PC-9 (cell line): ENCODE measurements around the gene CHP2. TPM values are rescaled to one million over a fixed set of nuclear protein-coding genes. Genes with fewer than 3 reads are reported as not detected.

Experiments
- BruUV-seq: library from RNA; stranded (reverse); fragments of 400-500 nt; replicated peaks from 2 replicates; lab custom pipeline; 2021; lab: Mats Ljungman, UMichigan
- CTCF ChIA-PET: fragments of 300-600 bp; sonication (Branson Sonifier 250); formaldehyde crosslinking; loops from one replicate; lab custom pipeline; 2022; ENCODE audit warnings: antibody characterized with exemption; lab: Charles Lee
- POLR2A ChIA-PET: fragments of 300-600 bp; sonication (Branson Sonifier 250); formaldehyde crosslinking; loops from one replicate; lab custom pipeline; 2022; ENCODE audit warnings: antibody characterized with exemption; ENCODE audit not compliant: unreplicated experiment; lab: Charles Lee
- DNase-seq, 2 experiments: peaks; one replicate each; pipeline versions ENCODE4 v3.0.0 to v3.0.0-alpha.2; 2015 to 2022; ENCODE audit warnings: mixed read lengths in 1 of 2
- H2AFZ ChIP-seq: fragments of 200-600 bp; sonication (generic); 2 replicates; pipeline ENCODE4 v1.8.1; 2017; ENCODE audit warnings: antibody characterized with exemption
- H3F3A ChIP-seq: fragments of 200-600 bp; sonication (generic); 2 replicates; pipeline ENCODE4 v1.8.1; 2017; ENCODE audit warnings: antibody characterized with exemption, mild to moderate bottlenecking, low read depth; ENCODE audit not compliant: insufficient read depth
- H3K27ac ChIP-seq: fragments of 200-600 bp; sonication (generic); 2 replicates; pipeline ENCODE4 v1.6.1; 2016; ENCODE audit warnings: mixed run types
- H3K27me3 ChIP-seq: fragments of 200-600 bp; sonication (generic); 2 replicates; pipeline ENCODE4 v1.6.1; 2016; ENCODE audit warnings: low read depth, mixed run types; ENCODE audit not compliant: insufficient read depth
- H3K36me3 ChIP-seq: fragments of 200-600 bp; sonication (generic); 2 replicates; pipeline ENCODE4 v1.6.1; 2016; ENCODE audit warnings: low read depth, mixed run types
- H3K4me1 ChIP-seq: fragments of 200-600 bp; sonication (generic); replicated peaks from 2 replicates; pipeline ENCODE4 v1.6.1; 2016; ENCODE audit warnings: mixed run types; ENCODE audit not compliant: insufficient read depth
- H3K4me2 ChIP-seq: fragments of 200-600 bp; sonication (generic); 2 replicates; pipeline ENCODE4 v1.6.1; 2017; ENCODE audit warnings: mixed run types
- H3K4me3 ChIP-seq: fragments of 200-600 bp; sonication (generic); 2 replicates; pipeline ENCODE4 v1.6.1; 2016; ENCODE audit warnings: mixed run types
- H3K79me2 ChIP-seq: fragments of 200-600 bp; sonication (generic); 2 replicates; pipeline ENCODE4 v1.6.1; 2017; ENCODE audit warnings: low read depth, mixed run types
- H3K9me2 ChIP-seq: fragments of 200-600 bp; sonication (generic); 2 replicates; pipeline ENCODE4 v1.8.1; 2017; ENCODE audit warnings: mild to moderate bottlenecking; ENCODE audit not compliant: insufficient read depth
- H3K9me3 ChIP-seq: fragments of 200-600 bp; sonication (generic); 2 replicates; pipeline ENCODE4 v1.8.1; 2016; ENCODE audit warnings: low read depth; ENCODE audit not compliant: insufficient read depth
- H4K20me1 ChIP-seq: fragments of 200-600 bp; sonication (generic); 2 replicates; pipeline ENCODE4 v1.8.1; 2017; ENCODE audit not compliant: insufficient read depth
- CTCF ChIP-seq: fragments of 200-600 bp; sonication (generic); conservative IDR thresholded peaks from 2 replicates; pipeline ENCODE4 v1.6.1; 2017; ENCODE audit warnings: mixed run types, antibody characterized with exemption, mild to moderate bottlenecking, moderate library complexity
- EZH2 ChIP-seq: fragments of 200-600 bp; sonication (generic); IDR thresholded peaks from 2 replicates; pipeline ENCODE4 v1.8.0; 2017; ENCODE audit warnings: antibody characterized with exemption, low read depth
- intact Hi-C: fragments of 100-400 bp; cut with micrococcal nuclease; formaldehyde crosslinking; loops from one replicate; pipeline ENCODE4 v1.10.0; 2022; ENCODE audit not compliant: unreplicated experiment
- total RNA-seq: library from RNA; stranded (reverse); gene quantifications from 2 replicates; pipeline ENCODE4 v1.2.3, GENCODE V29; 2021

CHP2 gene
- total RNA-seq, 1 experiment from 2014 or later: not detected

- no peaks in the 10 kb centered on the region for H4K20me1 ChIP-seq
- H3K9me2 ChIP-seq: no peaks in the 10 kb centered on the region
- H3K4me2 ChIP-seq: no peak overlapping the region
- H3K4me1 ChIP-seq: no peaks in the 10 kb centered on the region
- DNase-seq: no peak
- H3K27ac ChIP-seq: no peak overlapping the region
- H3K9me3 ChIP-seq: no peaks in the 10 kb centered on the region
- no peak overlapping the region for H3K4me3 ChIP-seq
- no peaks in the 10 kb centered on the region for H3K79me2 ChIP-seq
- TF ChIP-seq CTCF: no peak
- TF ChIP-seq EZH2: no peak
- intact Hi-C loops: no loop called here
- H3K27me3 ChIP-seq: peaks cover 73% of the 10 kb centered on the region
- ChIA-PET POLR2A (no interaction called here), CTCF (no interaction called here)
- H3K36me3 ChIP-seq: no peaks in the 10 kb centered on the region
- no peaks in the 10 kb centered on the region for H3F3A ChIP-seq
- no TSS peak for BruUV-seq
- H2AFZ ChIP-seq: no peak overlapping the region
These were observed 621 bp downstream of the CHP2 start for GRCh38 chr16:23755484-23755809.

GRCh38 chr16:23757116-23757515 lies 2.3 kb downstream of the CHP2 start:
- Histone ChIP-seq H2AFZ (no peak overlapping the region), H4K20me1 (no peaks in the 10 kb centered on the region), H3K9me3 (no peaks in the 10 kb centered on the region), H3K4me1 (no peaks in the 10 kb centered on the region), H3K9me2 (no peaks in the 10 kb centered on the region), H3K79me2 (no peaks in the 10 kb centered on the region), H3K4me3 (no peak overlapping the region), H3K27me3 (peaks cover 67% of the 10 kb centered on the region), H3K4me2 (no peak overlapping the region), H3K27ac (no peak overlapping the region), H3F3A (no peaks in the 10 kb centered on the region), H3K36me3 (no peaks in the 10 kb centered on the region)
- intact Hi-C loops: no loop called here
- ChIA-PET CTCF (interaction anchor here (0.6 kb wide), 1 partner anchor 112 kb away, joined by 10 read pairs; no protein-coding TSS in a partner anchor), POLR2A (no interaction called here)
- DNase-seq: no peak
- no peak for TF ChIP-seq CTCF
- no peak for TF ChIP-seq EZH2
- BruUV-seq: no TSS peak

- Histone ChIP-seq H2AFZ (no peak overlapping the region), H3K9me2 (no peaks in the 10 kb centered on the region), H4K20me1 (no peaks in the 10 kb centered on the region), H3F3A (no peaks in the 10 kb centered on the region), H3K27ac (no peak overlapping the region), H3K36me3 (no peaks in the 10 kb centered on the region), H3K4me2 (no peak overlapping the region), H3K79me2 (no peaks in the 10 kb centered on the region), H3K4me3 (no peak overlapping the region), H3K9me3 (no peaks in the 10 kb centered on the region), H3K27me3 (peaks cover 68% of the 10 kb centered on the region), H3K4me1 (no peaks in the 10 kb centered on the region)
- TF ChIP-seq EZH2 (no peak), CTCF (no peak)
- BruUV-seq: no TSS peak
- no peak for DNase-seq
- ChIA-PET CTCF (no interaction called here), POLR2A (no interaction called here)
- intact Hi-C loops: no loop called here
These were observed 3.3 kb downstream of the CHP2 start for GRCh38 chr16:23757937-23758619.
